ENCODE measurements around the gene SRMS. TPM values are rescaled to one million over a fixed set of nuclear protein-coding genes. Genes with fewer than 3 reads are reported as not detected.
"Not testable (repeated sequence)": the region's sequence is repeated elsewhere in the genome, so short reads cannot be mapped to it uniquely, and the experiment has no call there.

The SRMS gene
- total RNA-seq, 1 donor, result not detected

- H3K9me3 ChIP-seq (ENCODE audit: low read depth, low read length), result no peaks in the 10 kb centered on the region
- peaks cover 25% of the 10 kb centered on the region for H3K4me1 ChIP-seq (ENCODE audit: insufficient read depth, low read length)
- H3K4me3 ChIP-seq (ENCODE audit: low read length), result peak overlapping the region; percentile 53
- H3K27me3 ChIP-seq (ENCODE audit: insufficient read depth, low read length), result no peaks in the 10 kb centered on the region
Measured at GRCh38 chr20:63520934-63521601, 26.5 kb downstream of the SRMS start.

- peak within 1 kb of the TSS; percentile 53 for H3K4me3 ChIP-seq (ENCODE audit: low read length)
- H3K27me3 ChIP-seq (ENCODE audit: insufficient read depth, low read length), result no peaks in the 10 kb centered on the region
- peaks cover 21% of the 10 kb centered on the region for H3K4me1 ChIP-seq (ENCODE audit: insufficient read depth, low read length)
- H3K9me3 ChIP-seq (ENCODE audit: low read depth, low read length), result no peaks in the 10 kb centered on the region
Measured at GRCh38 chr20:63520504-63520933, 27.0 kb downstream of the SRMS start, which contains the start of gene PPDPF. Gene PPDPF (plus strand): TSS chr20:63520765. CDS start chr20:63521309, 544 bp downstream.

DNA sequence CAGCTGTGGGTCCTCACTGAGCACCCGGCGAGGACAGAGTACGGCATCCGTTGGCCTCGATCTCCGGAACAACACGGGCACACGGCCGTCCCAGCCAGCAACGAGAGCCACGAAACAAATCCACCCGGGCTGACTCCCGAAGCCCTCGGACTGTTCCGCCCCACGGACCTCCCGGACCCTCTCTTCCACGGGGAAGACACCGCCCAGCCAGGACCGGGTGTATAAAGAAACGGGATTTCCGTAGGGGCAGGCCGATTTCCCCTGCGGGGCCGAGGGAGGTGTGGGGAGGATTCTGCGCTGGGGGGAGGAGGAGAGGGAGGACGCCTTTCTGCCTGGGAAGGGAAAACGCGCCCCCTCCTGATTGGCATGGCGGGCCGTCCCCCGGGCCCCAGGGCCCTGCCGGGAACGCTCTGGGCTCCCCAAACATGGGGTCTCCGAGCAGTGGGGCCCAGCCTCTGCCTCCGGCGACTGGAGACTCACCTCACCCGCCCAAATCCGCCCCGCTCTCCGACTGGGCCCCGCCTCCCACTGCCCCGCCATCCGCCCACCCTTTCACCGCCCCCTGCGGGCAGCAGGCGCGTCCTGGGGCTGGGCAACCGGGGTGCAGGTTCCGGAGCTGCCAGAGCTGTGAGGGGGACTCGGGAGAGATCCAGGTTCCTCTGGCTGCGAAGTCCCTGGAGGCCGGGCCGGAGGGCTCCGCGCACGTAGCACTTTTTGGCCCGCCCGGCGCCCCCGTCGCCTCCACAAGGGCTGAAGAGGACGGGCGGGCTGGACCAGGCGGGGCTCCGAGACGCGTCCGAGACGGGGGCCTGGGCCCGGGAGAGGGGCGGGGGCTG is 27.7 kb downstream of the SRMS start:
- H3K4me1 ChIP-seq (ENCODE audit: insufficient read depth, low read length), result peaks cover 21% of the 10 kb centered on the region
- H3K9me3 ChIP-seq (ENCODE audit: low read depth, low read length), result no peaks in the 10 kb centered on the region
- H3K27me3 ChIP-seq (ENCODE audit: insufficient read depth, low read length), result no peaks in the 10 kb centered on the region
- H3K4me3 ChIP-seq (ENCODE audit: low read length), result peak overlapping the region; percentile 53

- Histone ChIP-seq H3K4me3 (ENCODE audit: low read length) (no peak overlapping the region), H3K27me3 (ENCODE audit: insufficient read depth, low read length) (no peaks in the 10 kb centered on the region), H3K4me1 (ENCODE audit: insufficient read depth, low read length) (peaks cover 21% of the 10 kb centered on the region), H3K9me3 (ENCODE audit: low read depth, low read length) (no peaks in the 10 kb centered on the region)
Measured at GRCh38 chr20:63518946-63519667, 28.4 kb downstream of the SRMS start.

GRCh38 chr20:63518351-63518861 is 29.1 kb downstream of the SRMS start:
- no peaks in the 10 kb centered on the region for H3K27me3 ChIP-seq (ENCODE audit: insufficient read depth, low read length)
- H3K4me1 ChIP-seq (ENCODE audit: insufficient read depth, low read length), result peaks cover 21% of the 10 kb centered on the region
- no peak overlapping the region for H3K4me3 ChIP-seq (ENCODE audit: low read length)
- no peaks in the 10 kb centered on the region for H3K9me3 ChIP-seq (ENCODE audit: low read depth, low read length)

- no peaks in the 10 kb centered on the region for H3K9me3 ChIP-seq (ENCODE audit: low read depth, low read length)
- peaks cover 21% of the 10 kb centered on the region for H3K4me1 ChIP-seq (ENCODE audit: insufficient read depth, low read length)
- H3K27me3 ChIP-seq (ENCODE audit: insufficient read depth, low read length), result peaks cover 3% of the 10 kb centered on the region
- no peak overlapping the region for H3K4me3 ChIP-seq (ENCODE audit: low read length)
Measured at GRCh38 chr20:63517376-63518309, 29.9 kb downstream of the SRMS start.

- H3K9me3 ChIP-seq (ENCODE audit: low read depth, low read length); H3K4me3 ChIP-seq (ENCODE audit: low read length); H3K4me1 ChIP-seq (ENCODE audit: insufficient read depth, low read length): not testable (repeated sequence)
- peaks cover 11% of the 10 kb centered on the region for H3K27me3 ChIP-seq (ENCODE audit: insufficient read depth, low read length)
Measured at GRCh38 chr20:63514520-63514919, 33.0 kb downstream of the SRMS start.

DNA sequence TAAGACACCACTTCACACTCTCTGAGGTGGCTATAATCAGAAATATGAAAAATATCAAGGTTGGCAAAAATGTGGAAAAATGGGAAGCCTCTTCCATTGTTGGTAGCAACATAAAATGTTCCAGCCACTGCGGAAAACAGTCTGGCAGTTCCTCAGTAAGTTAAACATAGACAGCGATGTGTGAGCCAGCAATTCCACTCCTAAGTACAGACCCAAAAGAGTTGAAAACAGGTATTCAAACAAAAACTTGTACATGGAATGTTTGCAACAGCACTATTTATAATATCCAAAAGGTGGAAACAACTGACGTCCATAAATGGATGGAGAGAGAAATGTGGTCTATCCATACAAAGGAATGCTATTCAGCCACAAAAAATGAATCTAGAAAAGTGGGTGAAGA is 34.3 kb downstream of the SRMS start:
- peaks cover 11% of the 10 kb centered on the region for H3K27me3 ChIP-seq (ENCODE audit: insufficient read depth, low read length)
- H3K9me3 ChIP-seq (ENCODE audit: low read depth, low read length), result no peaks in the 10 kb centered on the region
- H3K4me1 ChIP-seq (ENCODE audit: insufficient read depth, low read length), result no peaks in the 10 kb centered on the region
- no peak overlapping the region for H3K4me3 ChIP-seq (ENCODE audit: low read length)

GRCh38 chr20:63509088-63509564 is 38.4 kb downstream of the SRMS start:
- Histone ChIP-seq H3K4me1 (ENCODE audit: insufficient read depth, low read length) (no peaks in the 10 kb centered on the region), H3K27me3 (ENCODE audit: insufficient read depth, low read length) (peaks cover 11% of the 10 kb centered on the region), H3K4me3 (ENCODE audit: low read length) (no peak overlapping the region), H3K9me3 (ENCODE audit: low read depth, low read length) (no peaks in the 10 kb centered on the region)

- Histone ChIP-seq H3K4me1 (ENCODE audit: insufficient read depth, low read length) (no peaks in the 10 kb centered on the region), H3K27me3 (ENCODE audit: insufficient read depth, low read length) (peaks cover 11% of the 10 kb centered on the region), H3K4me3 (ENCODE audit: low read length) (no peak overlapping the region), H3K9me3 (ENCODE audit: low read depth, low read length) (no peaks in the 10 kb centered on the region)
Measured at GRCh38 chr20:63508072-63508768, 39.3 kb downstream of the SRMS start.

DNA sequence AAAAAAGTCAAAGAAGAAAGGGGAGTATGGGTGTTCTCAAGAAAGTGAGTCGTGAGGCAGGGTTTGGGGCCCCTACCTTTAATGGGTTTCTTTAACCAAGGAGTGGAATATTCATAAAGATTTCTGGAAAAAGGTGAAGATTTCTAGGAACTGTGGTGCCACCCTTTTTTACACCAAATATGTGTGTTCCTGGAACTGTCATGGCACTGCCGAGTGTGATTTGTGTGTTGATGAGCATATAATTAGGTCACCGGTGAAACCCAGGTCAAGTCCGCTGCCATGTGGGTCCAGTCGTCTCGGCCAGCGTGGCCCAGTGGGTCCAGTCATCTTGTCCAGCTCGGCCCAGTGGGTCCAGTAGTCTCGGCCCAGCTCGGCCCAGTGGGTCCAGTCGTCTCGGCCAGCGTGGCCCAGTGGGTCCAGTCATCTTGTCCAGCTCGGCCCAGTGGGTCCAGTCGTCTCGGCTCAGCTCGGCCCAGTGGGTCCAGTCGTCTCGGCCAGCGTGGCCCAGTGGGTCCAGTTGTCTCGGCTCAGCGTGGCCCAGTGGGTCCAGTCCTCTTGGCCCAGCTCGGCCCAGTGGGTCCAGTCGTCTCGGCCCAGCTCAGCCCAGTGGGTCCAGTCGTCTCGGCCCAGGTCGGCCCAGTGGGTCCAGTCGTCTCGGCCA is 40.3 kb downstream of the SRMS start:
- Histone ChIP-seq H3K27me3 (ENCODE audit: insufficient read depth, low read length) (peaks cover 4% of the 10 kb centered on the region), H3K4me1 (ENCODE audit: insufficient read depth, low read length) (no peaks in the 10 kb centered on the region), H3K9me3 (ENCODE audit: low read depth, low read length) (no peaks in the 10 kb centered on the region), H3K4me3 (ENCODE audit: low read length) (no peak overlapping the region)

DNA sequence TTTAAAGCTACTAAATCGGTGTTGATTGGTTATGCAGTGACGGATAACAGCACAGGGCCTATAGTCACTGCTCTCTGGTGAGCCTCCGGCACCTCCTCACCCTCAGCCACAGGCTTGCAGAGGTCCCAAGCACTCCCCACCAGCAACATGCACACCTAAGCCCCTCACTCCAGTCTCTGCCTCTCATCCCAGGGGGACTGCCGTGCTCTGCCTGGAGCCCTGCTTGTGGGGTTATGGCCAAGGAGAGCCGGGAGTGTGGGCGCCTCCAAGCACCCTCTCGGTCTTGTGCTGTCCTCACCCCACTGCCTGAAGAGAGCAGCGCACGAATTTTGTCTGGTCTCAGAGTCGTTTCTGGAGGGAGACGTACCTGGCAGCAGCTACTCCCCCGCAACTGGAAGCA is 41.8 kb downstream of the SRMS start:
- Histone ChIP-seq H3K4me3 (ENCODE audit: low read length) (no peak overlapping the region), H3K27me3 (ENCODE audit: insufficient read depth, low read length) (no peaks in the 10 kb centered on the region), H3K4me1 (ENCODE audit: insufficient read depth, low read length) (no peaks in the 10 kb centered on the region), H3K9me3 (ENCODE audit: low read depth, low read length) (no peaks in the 10 kb centered on the region)

DNA sequence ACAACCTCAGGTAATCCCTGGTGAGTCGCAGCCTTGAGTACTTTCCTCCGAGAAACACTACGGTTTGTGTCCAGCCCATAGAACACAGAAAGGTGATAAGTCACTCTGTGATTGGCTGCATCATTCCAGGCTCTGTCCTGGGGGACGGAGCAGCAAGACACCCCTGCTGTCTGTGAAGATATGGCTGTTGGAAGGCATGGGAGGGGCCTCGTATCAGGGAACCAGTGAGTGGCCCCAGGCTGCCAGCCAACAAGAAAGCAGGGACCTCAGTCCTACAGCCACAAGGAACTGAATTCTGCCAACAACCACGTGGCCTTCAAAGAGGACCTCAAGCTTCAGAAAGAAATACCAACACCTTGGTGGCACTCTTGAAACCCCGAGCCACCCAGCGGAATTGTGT is 42.3 kb downstream of the SRMS start:
- Histone ChIP-seq H3K4me3 (ENCODE audit: low read length) (no peak overlapping the region), H3K9me3 (ENCODE audit: low read depth, low read length) (no peaks in the 10 kb centered on the region), H3K4me1 (ENCODE audit: insufficient read depth, low read length) (no peaks in the 10 kb centered on the region), H3K27me3 (ENCODE audit: insufficient read depth, low read length) (no peaks in the 10 kb centered on the region)
